NCI-H1105 treated with DMSO at 0.1 percent for 48 hours (cell line): ENCODE results near the gene SNAI1.

Source experiments
- DNase-seq: peaks from one replicate; lab custom pipeline; 2025; lab: John Stamatoyannopoulos, UW

SNAI1 gene

GRCh38 chr20:50037575-50037974 is 54.8 kb downstream of the SNAI1 start:
- no peak for DNase-seq

- no peak for DNase-seq
Measured at GRCh38 chr20:50038169-50038568, 55.4 kb downstream of the SNAI1 start.
